HG02763 (cell line): ENCODE results near the gene MPST.

Experiments used
- ATAC-seq: cut with Tn5 transposase; IDR thresholded peaks from one replicate; pipeline ENCODE4 v1.9.1; 2021; ENCODE audit warnings: mild to moderate bottlenecking, moderate library complexity; ENCODE audit not compliant: unreplicated experiment

MPST gene

GRCh38 chr22:37043828-37044538 lies 24.4 kb downstream of the MPST start:
- no peak for ATAC-seq

GRCh38 chr22:37044634-37045625 lies 25.4 kb downstream of the MPST start:
- ATAC-seq, result no peak

- no peak for ATAC-seq
Observed at GRCh38 chr22:37045958-37046357, 26.4 kb downstream of the MPST start.

GRCh38 chr22:37046589-37046988 lies 27.0 kb downstream of the MPST start:
- ATAC-seq, result no peak

- ATAC-seq, result no peak
Observed at GRCh38 chr22:37047006-37047405, 27.5 kb downstream of the MPST start.

GRCh38 chr22:37048133-37048532 lies 28.6 kb downstream of the MPST start:
- no peak for ATAC-seq

- ATAC-seq, result no peak
Observed at GRCh38 chr22:37049224-37049623, 29.7 kb downstream of the MPST start.

GRCh38 chr22:37050913-37051312 lies 31.4 kb downstream of the MPST start:
- ATAC-seq, result no peak

- peak; percentile 60 for ATAC-seq
Observed at GRCh38 chr22:37051391-37052385, 32.1 kb downstream of the MPST start, which contains the start of gene KCTD17. KCTD17 (plus strand) TSS chr22:37051742; CDS start chr22:37051761, 19 bp downstream.

- ATAC-seq, result no peak
Observed at GRCh38 chr22:37052386-37053309, 33.1 kb downstream of the MPST start.

GRCh38 chr22:37053310-37054055 lies 33.9 kb downstream of the MPST start:
- ATAC-seq, result no peak

GRCh38 chr22:37054056-37054395 lies 34.5 kb downstream of the MPST start:
- ATAC-seq, result no peak

GRCh38 chr22:37054600-37055365 lies 35.2 kb downstream of the MPST start:
- ATAC-seq, result no peak

GRCh38 chr22:37056246-37056645 lies 36.7 kb downstream of the MPST start:
- ATAC-seq, result no peak

GRCh38 chr22:37057226-37057625 lies 37.7 kb downstream of the MPST start:
- ATAC-seq, result no peak

GRCh38 chr22:37057796-37058510 lies 38.4 kb downstream of the MPST start:
- ATAC-seq, result no peak

GRCh38 chr22:37058917-37059701 lies 39.6 kb downstream of the MPST start:
- ATAC-seq, result no peak
